GM23338 (cell line): Measurements from ENCODE around the gene PCDHGA4. TPM values are rescaled to one million over a fixed set of nuclear protein-coding genes. Genes with fewer than 3 reads are reported as not detected.

Source experiments
- ATAC-seq: fragments of 200-7000 bp; cut with Tn5 transposase; 3 replicates; pipeline ENCODE4 v1.9.1; 2020
- DNase-seq: peaks from one replicate; pipeline ENCODE4 v3.0.0-alpha.2; 2015; ENCODE audit warnings: low spot score
- H2AFZ ChIP-seq: fragments of 200-600 bp; sonication (generic); 2 replicates; pipeline ENCODE4 v1.8.0; 2016; ENCODE audit warnings: antibody characterized with exemption, mild to moderate bottlenecking, moderate library complexity
- H3F3A ChIP-seq: fragments of 200-600 bp; sonication (generic); replicated peaks from 2 replicates; pipeline ENCODE4 v1.8.0; 2017; ENCODE audit warnings: antibody characterized with exemption, mixed run types, low read depth
- H3K27ac ChIP-seq: fragments of 200-600 bp; sonication (generic); 2 replicates; pipeline ENCODE4 v1.6.1; 2016; ENCODE audit warnings: low read depth
- H3K27me3 ChIP-seq: fragments of 200-600 bp; sonication (generic); 2 replicates; pipeline ENCODE4 v1.8.0; 2016; ENCODE audit warnings: mild to moderate bottlenecking, mixed run types, moderate library complexity; ENCODE audit not compliant: insufficient read depth
- H3K36me3 ChIP-seq: fragments of 200-600 bp; sonication (generic); 2 replicates; pipeline ENCODE4 v1.8.0; 2016; ENCODE audit warnings: mild to moderate bottlenecking; ENCODE audit not compliant: insufficient read depth
- H3K4me1 ChIP-seq: fragments of 200-600 bp; sonication (generic); 2 replicates; pipeline ENCODE4 v1.8.0; 2016; ENCODE audit warnings: mild to moderate bottlenecking, moderate library complexity; ENCODE audit not compliant: insufficient read depth
- H3K4me2 ChIP-seq: fragments of 200-600 bp; sonication (generic); 2 replicates; pipeline ENCODE4 v1.7.1; 2017; ENCODE audit warnings: mixed run types
- H3K4me3 ChIP-seq: fragments of 200-600 bp; sonication (generic); 2 replicates; pipeline ENCODE4 v1.6.1; 2016; ENCODE audit warnings: mixed run types
- H3K79me2 ChIP-seq: fragments of 200-600 bp; sonication (generic); replicated peaks from 2 replicates; pipeline ENCODE4 v1.8.0; 2017; ENCODE audit warnings: mild to moderate bottlenecking; ENCODE audit not compliant: insufficient read depth
- H3K9me2 ChIP-seq: fragments of 200-600 bp; sonication (generic); 2 replicates; pipeline ENCODE4 v1.8.0; 2017; ENCODE audit not compliant: insufficient read depth
- H4K20me1 ChIP-seq: fragments of 200-600 bp; sonication (generic); replicated peaks from 2 replicates; pipeline ENCODE4 v1.8.0; 2017; ENCODE audit warnings: mild to moderate bottlenecking; ENCODE audit not compliant: insufficient read depth
- H3K27ac Mint-ChIP-seq: 2 replicates; pipeline ENCODE4 v1.8.0; 2020; ENCODE audit warnings: inconsistent platforms, mild to moderate bottlenecking, moderate library complexity, mixed read lengths
- H3K27me3 Mint-ChIP-seq: 3 replicates; pipeline ENCODE4 v1.8.0; 2022; ENCODE audit warnings: low read depth, mild to moderate bottlenecking, moderate library complexity, mixed read lengths, inconsistent platforms; ENCODE audit not compliant: insufficient read depth, poor library complexity
- H3K36me3 Mint-ChIP-seq: 3 replicates; pipeline ENCODE4 v1.8.0; 2021; ENCODE audit warnings: low read depth, mild to moderate bottlenecking, inconsistent platforms, moderate library complexity, mixed read lengths
- H3K4me1 Mint-ChIP-seq: 3 replicates; pipeline ENCODE4 v1.8.0; 2020; ENCODE audit warnings: mild to moderate bottlenecking, inconsistent platforms, mixed read lengths
- H3K4me3 Mint-ChIP-seq: 3 replicates; pipeline ENCODE4 v1.8.0; 2021; ENCODE audit warnings: moderate library complexity, mild to moderate bottlenecking, inconsistent platforms, mixed read lengths
- H3K9me3 Mint-ChIP-seq: 3 replicates; pipeline ENCODE4 v1.8.0; 2020; ENCODE audit warnings: moderate library complexity, mild to moderate bottlenecking, inconsistent platforms, mixed read lengths
- EZH2 ChIP-seq: fragments of 200-600 bp; sonication (generic); IDR thresholded peaks from one replicate; pipeline ENCODE4 v1.8.0; 2017; ENCODE audit warnings: antibody characterized with exemption, mild to moderate bottlenecking, low read depth; ENCODE audit not compliant: unreplicated experiment
- EZH2phosphoT487 ChIP-seq: fragments of 200-600 bp; sonication (generic); IDR thresholded peaks from one replicate; pipeline ENCODE4 v1.8.1; 2018; ENCODE audit warnings: antibody characterized with exemption; ENCODE audit not compliant: unreplicated experiment
- JUNB ChIP-seq: IDR thresholded peaks from one replicate; pipeline ENCODE4 v1.6.1; 2016; ENCODE audit warnings: antibody characterized with exemption; ENCODE audit not compliant: unreplicated experiment
- NANOG ChIP-seq: IDR thresholded peaks from 2 replicates; pipeline ENCODE4 v1.6.1; 2016; ENCODE audit warnings: antibody characterized with exemption, borderline replicate concordance
- POLR2AphosphoS5 ChIP-seq: IDR thresholded peaks from 2 replicates; pipeline ENCODE4 v1.6.1; 2016; ENCODE audit warnings: antibody characterized with exemption, low read depth
- REST ChIP-seq: IDR thresholded peaks from one replicate; pipeline ENCODE4 v1.6.1; 2018; ENCODE audit warnings: antibody characterized with exemption; ENCODE audit not compliant: unreplicated experiment
- STAT1 ChIP-seq: IDR thresholded peaks from one replicate; pipeline ENCODE4 v1.6.1; 2016; ENCODE audit warnings: antibody characterized with exemption; ENCODE audit not compliant: unreplicated experiment
- ZNF331 ChIP-seq: fragments of 250-450 bp; sonication (Bioruptor Pico); IDR thresholded peaks from 2 replicates; pipeline ENCODE4 v1.5.0; 2020; ENCODE audit warnings: low read depth, mild to moderate bottlenecking, moderate library complexity
- polyA plus RNA-seq: library from polyadenylated mRNA; unstranded; fragments of >200 nt; fragmentation: Nextera tagmentation; extraction: Ambion mirVana; gene quantifications from 2 replicates; pipeline ENCODE4 v1.2.1, GENCODE V29; 2016
- total RNA-seq: library from RNA; depleted of rRNA; stranded (reverse); fragments of >200 nt; shearing (Covaris generic); gene quantifications from 2 replicates; pipeline ENCODE4 v1.2.3, GENCODE V29; 2014
- TF ChIP-seq, protein P1 (sequence below): fragments of 250-450 bp; sonication (Bioruptor Pico); IDR thresholded peaks from 2 replicates; pipeline ENCODE4 v1.5.0; 2020; ENCODE audit warnings: mild to moderate bottlenecking, moderate library complexity
- TF ChIP-seq, protein P2 (sequence below): IDR thresholded peaks from 2 replicates; pipeline ENCODE4 v1.6.1; 2016; ENCODE audit warnings: antibody characterized with exemption
- TF ChIP-seq, protein P3 (sequence below), 2 experiments: fragments of 200-600 bp in 1 of 2; sonication (generic) in 1 of 2; conservative IDR thresholded peaks; 2 replicates each; pipeline versions ENCODE4 v1.5.1 to v1.6.1; 2016 to 2017; ENCODE audit warnings: antibody characterized with exemption in 2 of 2, low read depth in 2 of 2, mild to moderate bottlenecking in 2 of 2, moderate library complexity in 1 of 2

PCDHGA4 gene
- total and polyA plus RNA-seq, 2 experiments from 2014 or later, result 0.99 to 7.2 TPM

DNA sequence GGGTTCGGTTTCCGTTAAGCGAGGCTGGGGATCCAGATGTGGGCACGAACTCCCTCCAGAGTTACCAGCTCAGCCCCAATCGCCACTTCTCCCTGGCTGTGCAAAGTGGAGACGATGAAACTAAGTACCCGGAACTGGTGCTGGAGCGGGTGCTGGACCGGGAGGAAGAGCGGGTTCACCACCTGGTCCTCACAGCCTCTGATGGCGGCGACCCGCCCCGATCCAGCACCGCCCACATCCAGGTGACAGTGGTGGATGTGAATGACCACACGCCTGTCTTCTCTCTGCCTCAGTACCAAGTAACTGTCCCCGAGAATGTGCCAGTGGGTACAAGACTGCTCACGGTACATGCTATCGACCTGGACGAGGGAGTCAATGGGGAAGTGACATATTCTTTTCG, 28.5 kb downstream of the PCDHGA4 start (continued):
- TF ChIP-seq, protein P1, sequence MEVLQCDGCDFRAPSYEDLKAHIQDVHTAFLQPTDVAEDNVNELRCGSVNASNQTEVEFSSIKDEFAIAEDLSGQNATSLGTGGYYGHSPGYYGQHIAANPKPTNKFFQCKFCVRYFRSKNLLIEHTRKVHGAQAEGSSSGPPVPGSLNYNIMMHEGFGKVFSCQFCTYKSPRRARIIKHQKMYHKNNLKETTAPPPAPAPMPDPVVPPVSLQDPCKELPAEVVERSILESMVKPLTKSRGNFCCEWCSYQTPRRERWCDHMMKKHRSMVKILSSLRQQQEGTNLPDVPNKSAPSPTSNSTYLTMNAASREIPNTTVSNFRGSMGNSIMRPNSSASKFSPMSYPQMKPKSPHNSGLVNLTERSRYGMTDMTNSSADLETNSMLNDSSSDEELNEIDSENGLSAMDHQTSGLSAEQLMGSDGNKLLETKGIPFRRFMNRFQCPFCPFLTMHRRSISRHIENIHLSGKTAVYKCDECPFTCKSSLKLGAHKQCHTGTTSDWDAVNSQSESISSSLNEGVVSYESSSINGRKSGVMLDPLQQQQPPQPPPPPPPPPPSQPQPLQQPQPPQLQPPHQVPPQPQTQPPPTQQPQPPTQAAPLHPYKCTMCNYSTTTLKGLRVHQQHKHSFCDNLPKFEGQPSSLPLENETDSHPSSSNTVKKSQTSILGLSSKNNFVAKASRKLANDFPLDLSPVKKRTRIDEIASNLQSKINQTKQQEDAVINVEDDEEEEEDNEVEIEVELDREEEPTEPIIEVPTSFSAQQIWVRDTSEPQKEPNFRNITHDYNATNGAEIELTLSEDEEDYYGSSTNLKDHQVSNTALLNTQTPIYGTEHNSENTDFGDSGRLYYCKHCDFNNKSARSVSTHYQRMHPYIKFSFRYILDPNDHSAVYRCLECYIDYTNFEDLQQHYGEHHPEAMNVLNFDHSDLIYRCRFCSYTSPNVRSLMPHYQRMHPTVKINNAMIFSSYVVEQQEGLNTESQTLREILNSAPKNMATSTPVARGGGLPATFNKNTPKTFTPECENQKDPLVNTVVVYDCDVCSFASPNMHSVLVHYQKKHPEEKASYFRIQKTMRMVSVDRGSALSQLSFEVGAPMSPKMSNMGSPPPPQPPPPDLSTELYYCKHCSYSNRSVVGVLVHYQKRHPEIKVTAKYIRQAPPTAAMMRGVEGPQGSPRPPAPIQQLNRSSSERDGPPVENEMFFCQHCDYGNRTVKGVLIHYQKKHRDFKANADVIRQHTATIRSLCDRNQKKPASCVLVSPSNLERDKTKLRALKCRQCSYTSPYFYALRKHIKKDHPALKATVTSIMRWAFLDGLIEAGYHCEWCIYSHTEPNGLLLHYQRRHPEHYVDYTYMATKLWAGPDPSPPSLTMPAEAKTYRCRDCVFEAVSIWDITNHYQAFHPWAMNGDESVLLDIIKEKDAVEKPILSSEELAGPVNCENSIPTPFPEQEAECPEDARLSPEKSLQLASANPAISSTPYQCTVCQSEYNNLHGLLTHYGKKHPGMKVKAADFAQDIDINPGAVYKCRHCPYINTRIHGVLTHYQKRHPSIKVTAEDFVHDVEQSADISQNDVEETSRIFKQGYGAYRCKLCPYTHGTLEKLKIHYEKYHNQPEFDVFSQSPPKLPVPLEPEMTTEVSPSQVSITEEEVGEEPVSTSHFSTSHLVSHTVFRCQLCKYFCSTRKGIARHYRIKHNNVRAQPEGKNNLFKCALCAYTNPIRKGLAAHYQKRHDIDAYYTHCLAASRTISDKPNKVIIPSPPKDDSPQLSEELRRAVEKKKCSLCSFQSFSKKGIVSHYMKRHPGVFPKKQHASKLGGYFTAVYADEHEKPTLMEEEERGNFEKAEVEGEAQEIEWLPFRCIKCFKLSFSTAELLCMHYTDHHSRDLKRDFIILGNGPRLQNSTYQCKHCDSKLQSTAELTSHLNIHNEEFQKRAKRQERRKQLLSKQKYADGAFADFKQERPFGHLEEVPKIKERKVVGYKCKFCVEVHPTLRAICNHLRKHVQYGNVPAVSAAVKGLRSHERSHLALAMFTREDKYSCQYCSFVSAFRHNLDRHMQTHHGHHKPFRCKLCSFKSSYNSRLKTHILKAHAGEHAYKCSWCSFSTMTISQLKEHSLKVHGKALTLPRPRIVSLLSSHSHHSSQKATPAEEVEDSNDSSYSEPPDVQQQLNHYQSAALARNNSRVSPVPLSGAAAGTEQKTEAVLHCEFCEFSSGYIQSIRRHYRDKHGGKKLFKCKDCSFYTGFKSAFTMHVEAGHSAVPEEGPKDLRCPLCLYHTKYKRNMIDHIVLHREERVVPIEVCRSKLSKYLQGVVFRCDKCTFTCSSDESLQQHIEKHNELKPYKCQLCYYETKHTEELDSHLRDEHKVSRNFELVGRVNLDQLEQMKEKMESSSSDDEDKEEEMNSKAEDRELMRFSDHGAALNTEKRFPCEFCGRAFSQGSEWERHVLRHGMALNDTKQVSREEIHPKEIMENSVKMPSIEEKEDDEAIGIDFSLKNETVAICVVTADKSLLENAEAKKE (CRISPR knock-in tag), result no peak
- TF ChIP-seq POLR2AphosphoS5, result no peak
- no peak for TF ChIP-seq NANOG
- TF ChIP-seq STAT1, result no peak
- TF ChIP-seq, protein P2, sequence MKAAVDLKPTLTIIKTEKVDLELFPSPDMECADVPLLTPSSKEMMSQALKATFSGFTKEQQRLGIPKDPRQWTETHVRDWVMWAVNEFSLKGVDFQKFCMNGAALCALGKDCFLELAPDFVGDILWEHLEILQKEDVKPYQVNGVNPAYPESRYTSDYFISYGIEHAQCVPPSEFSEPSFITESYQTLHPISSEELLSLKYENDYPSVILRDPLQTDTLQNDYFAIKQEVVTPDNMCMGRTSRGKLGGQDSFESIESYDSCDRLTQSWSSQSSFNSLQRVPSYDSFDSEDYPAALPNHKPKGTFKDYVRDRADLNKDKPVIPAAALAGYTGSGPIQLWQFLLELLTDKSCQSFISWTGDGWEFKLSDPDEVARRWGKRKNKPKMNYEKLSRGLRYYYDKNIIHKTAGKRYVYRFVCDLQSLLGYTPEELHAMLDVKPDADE, result no peak
- TF ChIP-seq JUNB, result no peak

DNA sequence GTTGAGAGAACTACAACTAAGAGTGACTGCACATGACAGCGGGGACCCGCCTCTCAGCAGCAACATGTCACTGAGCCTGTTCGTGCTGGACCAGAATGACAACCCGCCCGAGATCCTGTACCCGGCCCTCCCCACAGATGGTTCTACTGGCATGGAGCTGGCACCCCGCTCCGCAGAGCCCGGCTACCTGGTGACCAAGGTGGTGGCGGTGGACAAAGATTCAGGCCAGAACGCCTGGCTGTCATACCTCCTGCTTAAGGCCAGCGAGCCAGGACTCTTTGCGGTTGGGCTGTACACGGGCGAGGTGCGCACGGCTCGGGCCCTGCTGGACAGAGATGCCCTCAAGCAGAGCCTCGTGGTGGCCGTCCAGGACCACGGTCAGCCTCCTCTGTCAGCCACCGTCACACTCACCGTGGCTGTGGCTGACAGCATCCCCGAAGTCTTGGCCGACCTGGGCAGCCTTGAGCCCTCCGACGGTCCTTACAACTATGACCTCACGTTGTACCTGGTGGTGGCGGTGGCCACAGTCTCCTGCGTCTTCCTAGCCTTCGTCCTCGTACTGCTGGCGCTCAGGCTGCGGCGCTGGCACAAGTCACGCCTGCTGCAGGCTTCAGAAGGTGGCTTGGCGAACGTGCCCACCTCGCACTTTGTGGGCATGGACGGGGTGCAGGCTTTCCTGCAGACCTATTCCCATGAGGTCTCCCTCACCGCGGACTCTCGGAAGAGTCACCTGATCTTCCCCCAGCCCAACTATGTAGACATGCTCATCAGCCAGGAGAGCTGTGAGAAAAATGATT, 29.8 kb downstream of the PCDHGA4 start:
- H2AFZ ChIP-seq, result no peak overlapping the region
- H3K4me1 ChIP-seq, result 0 out of 2 replicates have a peak, but pooled peaks cover 5% of the 10 kb centered on the region
- H3K27me3 Mint-ChIP-seq, result peaks cover 10% of the 10 kb centered on the region
- no peaks in the 10 kb centered on the region for H3F3A ChIP-seq
- no peak overlapping the region for H3K27ac Mint-ChIP-seq
- H3K79me2 ChIP-seq, result no peaks in the 10 kb centered on the region
- no peak overlapping the region for H3K4me3 ChIP-seq
- no peaks in the 10 kb centered on the region for H3K4me1 Mint-ChIP-seq
- no peak overlapping the region for H3K4me2 ChIP-seq
- peaks cover 7% of the 10 kb centered on the region; the same call in 1 of the 2 replicates for H3K27me3 ChIP-seq
- H3K9me3 Mint-ChIP-seq, result peaks cover 71% of the 10 kb centered on the region
- H3K36me3 ChIP-seq, result no peaks in the 10 kb centered on the region
- ATAC-seq, result no peak
- no peak for DNase-seq
- no peaks in the 10 kb centered on the region for H3K9me2 ChIP-seq
- H3K36me3 Mint-ChIP-seq, result peaks cover 59% of the 10 kb centered on the region
- H3K4me3 Mint-ChIP-seq, result no peak overlapping the region
- H4K20me1 ChIP-seq, result no peaks in the 10 kb centered on the region
- no peak overlapping the region for H3K27ac ChIP-seq
- no peak for TF ChIP-seq NANOG
- no peak for TF ChIP-seq ZNF331 (CRISPR knock-in tag)
- no peak for TF ChIP-seq EZH2phosphoT487
- no peak for TF ChIP-seq POLR2AphosphoS5
- TF ChIP-seq STAT1, result no peak
- no peak for TF ChIP-seq REST
- TF ChIP-seq EZH2, result no peak
- TF ChIP-seq, protein P3, sequence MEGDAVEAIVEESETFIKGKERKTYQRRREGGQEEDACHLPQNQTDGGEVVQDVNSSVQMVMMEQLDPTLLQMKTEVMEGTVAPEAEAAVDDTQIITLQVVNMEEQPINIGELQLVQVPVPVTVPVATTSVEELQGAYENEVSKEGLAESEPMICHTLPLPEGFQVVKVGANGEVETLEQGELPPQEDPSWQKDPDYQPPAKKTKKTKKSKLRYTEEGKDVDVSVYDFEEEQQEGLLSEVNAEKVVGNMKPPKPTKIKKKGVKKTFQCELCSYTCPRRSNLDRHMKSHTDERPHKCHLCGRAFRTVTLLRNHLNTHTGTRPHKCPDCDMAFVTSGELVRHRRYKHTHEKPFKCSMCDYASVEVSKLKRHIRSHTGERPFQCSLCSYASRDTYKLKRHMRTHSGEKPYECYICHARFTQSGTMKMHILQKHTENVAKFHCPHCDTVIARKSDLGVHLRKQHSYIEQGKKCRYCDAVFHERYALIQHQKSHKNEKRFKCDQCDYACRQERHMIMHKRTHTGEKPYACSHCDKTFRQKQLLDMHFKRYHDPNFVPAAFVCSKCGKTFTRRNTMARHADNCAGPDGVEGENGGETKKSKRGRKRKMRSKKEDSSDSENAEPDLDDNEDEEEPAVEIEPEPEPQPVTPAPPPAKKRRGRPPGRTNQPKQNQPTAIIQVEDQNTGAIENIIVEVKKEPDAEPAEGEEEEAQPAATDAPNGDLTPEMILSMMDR (conservative IDR thresholded peaks at IDR 0.05; ENCODE audit: low read depth in 2 of 2), result no peak
